ENCODE measurements around the gene PTPN6.

The PTPN6 gene

DNA sequence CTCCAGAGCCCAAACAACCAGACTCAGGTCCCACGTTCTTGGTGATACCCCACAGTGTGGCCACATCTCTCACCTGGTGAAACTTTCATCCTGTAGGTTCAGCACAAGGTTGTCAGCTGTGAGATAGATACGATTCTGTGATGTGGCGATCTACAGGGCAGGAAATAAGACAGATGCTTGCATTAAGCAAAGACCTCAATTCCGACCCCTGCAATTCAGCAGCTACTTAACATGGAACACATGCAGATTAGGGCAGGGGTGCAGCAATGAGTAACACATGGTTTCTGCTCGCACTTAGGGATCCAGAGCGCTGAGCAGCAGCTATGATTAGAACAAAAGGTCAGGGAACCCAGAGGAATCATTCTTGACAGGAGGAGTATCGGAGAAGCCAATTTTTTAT is 15.2 kb downstream of the PTPN6 start:
- DNase-seq (ENCODE audit: low read depth in 1 of 2, low spot score in 1 of 2) = no peak

- no peak for DNase-seq (ENCODE audit: low read depth in 1 of 2, low spot score in 1 of 2)
Measured at GRCh38 chr12:6967651-6968100, 16.5 kb downstream of the PTPN6 start.

- DNase-seq (ENCODE audit: low read depth in 1 of 2, low spot score in 1 of 2) = no peak
Measured at GRCh38 chr12:6968426-6968825, 17.3 kb downstream of the PTPN6 start.

GRCh38 chr12:6970096-6970527 is 19.0 kb downstream of the PTPN6 start:
- DNase-seq (ENCODE audit: low read depth in 1 of 2, low spot score in 1 of 2) = peak in 1 of 2 donors; percentile 11

- no peak for DNase-seq (ENCODE audit: low read depth in 1 of 2, low spot score in 1 of 2)
Measured at GRCh38 chr12:6974180-6974579, 23.0 kb downstream of the PTPN6 start.

DNA sequence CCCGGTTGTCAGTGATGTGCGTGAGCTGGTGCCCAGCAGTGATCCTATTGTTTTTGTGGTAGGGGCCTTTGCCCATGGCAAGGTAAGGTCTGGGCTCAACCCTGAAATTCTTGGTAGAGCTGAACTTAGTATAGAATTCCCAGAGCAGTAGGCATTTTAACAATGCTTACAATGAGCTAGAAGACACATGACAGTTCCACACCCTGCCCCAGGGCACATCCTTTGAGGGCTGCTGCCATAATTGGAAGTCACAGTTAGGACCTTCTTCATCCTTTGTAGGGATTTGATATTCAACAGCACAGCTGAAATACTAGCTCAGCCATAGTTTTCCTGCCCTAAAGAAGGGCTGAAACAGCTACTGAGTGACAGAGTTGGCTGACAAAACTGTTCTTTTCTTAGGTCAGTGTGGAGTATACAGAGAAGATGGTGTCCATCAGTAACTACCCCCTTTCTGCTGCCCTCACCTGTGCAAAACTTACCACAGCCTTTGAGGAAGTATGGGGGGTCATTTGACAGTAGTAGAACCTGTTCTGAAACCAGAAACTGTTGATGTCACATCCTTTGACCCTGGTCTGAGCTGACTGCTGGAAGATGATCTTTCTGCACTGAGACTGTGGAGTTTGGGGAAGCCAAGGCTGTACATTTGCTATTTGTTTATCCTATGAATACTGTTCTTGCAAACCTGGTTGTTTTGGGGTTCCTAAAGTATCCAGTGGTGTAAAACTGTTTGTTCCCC is 24.3 kb downstream of the PTPN6 start:
- no peak for DNase-seq (ENCODE audit: low read depth in 1 of 2, low spot score in 1 of 2)

DNA sequence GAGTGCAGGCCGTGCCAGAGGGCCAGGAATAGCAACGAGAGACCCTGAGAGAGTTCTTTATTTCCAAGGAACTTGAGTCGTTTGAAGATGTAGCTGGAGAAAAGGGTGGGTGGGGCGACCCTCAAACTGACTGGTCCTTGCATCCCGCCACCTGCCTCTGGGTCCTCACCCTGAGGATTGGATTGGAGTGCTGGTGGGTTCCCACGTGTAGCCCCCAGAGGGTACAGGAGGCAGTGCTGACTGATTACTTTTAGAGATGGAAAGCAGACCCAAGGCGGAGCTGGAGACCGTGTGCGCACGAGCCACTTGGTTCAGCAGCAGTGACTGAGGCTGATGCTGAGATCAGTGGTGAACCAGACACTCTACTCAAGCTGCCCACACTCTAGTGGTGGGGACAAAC is 26.5 kb downstream of the PTPN6 start:
- DNase-seq (ENCODE audit: low read depth in 1 of 2, low spot score in 1 of 2) = no peak

- DNase-seq (ENCODE audit: low read depth in 1 of 2, low spot score in 1 of 2) = no peak
Measured at GRCh38 chr12:6978188-6978587, 27.0 kb downstream of the PTPN6 start.

DNA sequence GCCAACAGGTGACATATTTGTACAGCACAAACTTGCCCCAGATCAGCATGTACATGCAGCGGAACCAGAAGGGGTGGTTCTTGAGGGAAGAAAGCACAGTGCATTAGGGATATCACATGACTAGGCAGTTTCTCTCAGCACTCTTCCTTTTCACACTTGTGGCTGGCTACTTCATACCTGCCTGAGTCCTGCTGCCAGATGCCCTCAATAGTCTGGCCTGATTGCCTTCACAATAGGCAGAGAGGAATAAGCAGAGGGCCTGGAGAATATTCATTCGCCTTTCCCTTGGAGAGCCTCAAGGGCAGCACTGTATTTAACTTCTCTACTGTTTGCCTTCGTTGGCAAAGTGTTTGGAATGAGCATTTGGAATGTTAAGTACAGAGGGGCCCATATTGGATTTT is 27.5 kb downstream of the PTPN6 start:
- DNase-seq (ENCODE audit: low read depth in 1 of 2, low spot score in 1 of 2) = no peak

DNA sequence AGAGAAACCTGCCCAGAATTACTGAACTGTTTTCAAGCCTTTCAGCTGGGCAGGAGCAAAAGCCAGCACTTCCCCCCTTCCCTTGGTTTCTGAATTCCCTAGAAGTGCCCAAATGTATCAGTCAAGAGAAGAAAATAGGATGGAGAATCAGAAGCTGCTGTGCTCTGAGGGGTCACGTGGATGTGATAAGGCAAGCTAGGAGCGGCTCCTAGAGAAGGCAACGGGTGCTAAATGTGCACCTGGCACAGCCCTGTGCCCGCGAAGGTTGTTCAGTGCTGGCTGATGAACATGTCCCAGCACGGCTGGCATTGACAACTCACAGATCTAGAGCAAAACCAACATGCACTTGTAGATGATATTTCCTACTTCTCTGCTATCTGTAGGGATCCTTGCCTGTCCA is 27.9 kb downstream of the PTPN6 start:
- no peak for DNase-seq (ENCODE audit: low read depth in 1 of 2, low spot score in 1 of 2)

DNA sequence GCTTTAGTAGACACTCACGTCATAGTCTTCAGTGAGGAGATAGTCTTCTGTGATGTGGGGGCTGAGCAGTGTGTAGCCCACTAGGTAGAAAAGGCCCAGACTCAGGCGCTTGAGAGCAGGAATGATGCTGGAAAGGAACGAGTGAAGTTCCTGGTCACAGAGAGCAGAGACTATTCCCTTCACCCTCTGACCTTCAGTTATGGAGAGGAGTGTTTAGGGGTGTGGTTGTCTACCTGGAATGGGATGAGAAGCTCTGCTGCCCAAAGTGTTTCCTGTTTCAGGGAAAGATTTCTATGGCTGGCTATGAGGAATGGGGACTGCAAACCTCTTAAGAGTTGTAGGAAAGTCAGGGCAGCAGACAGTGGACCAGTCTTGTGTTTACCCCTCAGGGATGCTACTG is 28.3 kb downstream of the PTPN6 start:
- no peak for DNase-seq (ENCODE audit: low read depth in 1 of 2, low spot score in 1 of 2)

DNA sequence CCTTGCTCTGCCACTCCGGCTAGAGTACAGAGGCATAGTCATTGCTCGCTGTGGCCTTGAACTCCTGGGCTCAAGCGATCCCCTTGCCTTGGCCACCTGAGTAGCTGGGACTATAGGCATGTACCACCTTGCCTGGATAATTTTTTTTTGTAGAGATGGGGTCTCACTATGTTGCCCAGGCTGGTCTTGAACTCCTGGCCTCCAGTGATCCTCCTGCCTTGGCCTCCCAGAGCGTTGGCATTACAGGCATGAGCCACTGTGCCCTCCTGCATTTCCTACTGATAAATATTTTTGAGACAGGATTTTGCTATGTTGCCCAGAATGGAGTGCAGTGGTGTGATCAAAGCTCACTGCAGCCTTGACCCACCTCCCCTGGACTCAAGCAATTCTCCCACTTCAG is 28.9 kb downstream of the PTPN6 start:
- no peak for DNase-seq (ENCODE audit: low read depth in 1 of 2, low spot score in 1 of 2)

DNA sequence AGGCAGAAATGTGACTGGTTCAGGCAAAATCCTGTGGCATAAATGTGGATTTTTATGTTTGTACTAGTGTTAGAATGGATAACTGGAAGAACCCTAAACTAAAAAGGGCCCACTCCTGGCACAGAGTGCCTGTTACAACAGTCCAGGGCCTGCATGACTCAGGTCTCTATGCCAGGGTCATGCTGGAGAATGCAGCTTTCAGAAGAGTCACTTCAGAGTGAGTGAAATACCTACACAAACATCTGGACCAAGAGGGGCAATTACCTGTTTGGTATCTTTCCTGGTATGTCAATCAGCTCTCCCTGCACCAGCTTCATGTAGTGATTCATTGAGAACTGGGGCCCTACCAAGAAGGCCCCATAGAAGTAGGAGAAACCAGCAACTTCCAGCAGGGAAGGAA is 29.6 kb downstream of the PTPN6 start:
- no peak for DNase-seq (ENCODE audit: low read depth in 1 of 2, low spot score in 1 of 2)

GRCh38 chr12:6981152-6982052 is 30.2 kb downstream of the PTPN6 start:
- DNase-seq (ENCODE audit: low read depth in 1 of 2, low spot score in 1 of 2) = no peak

- no peak for DNase-seq (ENCODE audit: low read depth in 1 of 2, low spot score in 1 of 2)
Measured at GRCh38 chr12:6982532-6982931, 31.4 kb downstream of the PTPN6 start.

DNA sequence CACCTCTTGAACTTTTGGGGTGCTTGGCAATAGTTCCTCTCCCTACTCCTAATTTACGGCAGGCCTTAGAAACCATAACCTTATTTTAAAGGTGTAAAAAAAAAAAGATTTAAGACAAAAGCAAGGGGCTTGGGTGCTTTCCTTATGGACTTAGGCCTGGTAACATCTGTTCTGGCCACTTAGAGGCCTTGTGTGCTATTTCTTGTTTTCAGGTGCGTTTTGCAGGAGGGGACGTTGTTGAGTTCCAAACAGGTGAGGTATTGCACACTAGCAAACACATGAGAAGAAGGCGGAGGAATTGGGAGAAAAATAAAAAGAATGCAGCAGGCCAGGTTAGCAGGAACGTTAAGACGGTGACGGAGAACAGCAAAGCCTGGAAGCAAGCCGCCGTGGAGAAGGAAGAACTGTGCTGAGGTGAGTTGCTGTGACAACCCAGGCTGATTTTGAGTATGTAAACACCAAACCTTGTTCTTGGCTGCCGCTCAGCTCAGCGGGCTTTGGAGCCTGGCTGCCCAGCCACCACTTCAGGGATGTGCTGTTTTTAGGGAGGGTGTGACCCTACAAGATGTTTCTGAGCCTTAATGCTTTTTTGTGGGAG is 36.9 kb downstream of the PTPN6 start:
- DNase-seq (ENCODE audit: low read depth in 1 of 2, low spot score in 1 of 2) = no peak

- DNase-seq (ENCODE audit: low read depth in 1 of 2, low spot score in 1 of 2) = no peak
Measured at GRCh38 chr12:6996040-6996441, 44.9 kb downstream of the PTPN6 start.

DNA sequence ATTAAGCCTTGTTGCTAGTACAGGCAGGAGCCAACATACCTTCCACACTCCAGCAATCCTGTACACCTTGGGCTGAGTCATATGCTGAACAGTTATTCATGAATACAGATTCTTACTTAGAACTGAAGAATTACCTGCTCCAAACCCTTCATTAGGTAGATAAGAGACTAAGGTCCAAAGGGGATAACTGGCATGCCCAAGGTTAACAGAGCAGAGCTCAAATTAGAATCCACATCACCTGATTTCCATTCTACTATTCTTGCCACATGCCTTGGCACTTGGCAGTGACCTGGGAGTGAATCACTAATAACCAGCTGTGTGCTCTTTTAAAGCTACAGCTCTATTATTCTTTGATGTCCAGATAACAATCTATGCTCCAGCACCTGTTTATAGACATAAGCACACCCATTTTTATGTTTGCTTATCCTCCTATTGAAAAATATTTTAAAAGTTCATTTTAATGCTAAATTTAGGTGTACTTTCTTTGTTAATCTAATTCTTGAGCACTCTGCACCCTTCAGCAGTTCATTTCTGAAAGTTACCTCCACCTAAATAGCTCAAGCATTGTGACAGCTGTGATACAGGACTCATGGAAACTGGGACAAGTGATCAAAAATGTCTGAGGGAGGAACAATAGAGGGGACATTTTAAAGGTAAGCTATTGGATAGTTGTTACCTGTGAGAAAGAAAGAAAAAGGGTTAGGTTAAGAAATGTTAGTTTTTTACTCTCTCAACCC is 47.7 kb downstream of the PTPN6 start:
- DNase-seq (ENCODE audit: low read depth in 1 of 2, low spot score in 1 of 2) = no peak

GRCh38 chr12:7001921-7002591 is 50.9 kb downstream of the PTPN6 start:
- no peak for DNase-seq (ENCODE audit: low read depth in 1 of 2, low spot score in 1 of 2)

DNA sequence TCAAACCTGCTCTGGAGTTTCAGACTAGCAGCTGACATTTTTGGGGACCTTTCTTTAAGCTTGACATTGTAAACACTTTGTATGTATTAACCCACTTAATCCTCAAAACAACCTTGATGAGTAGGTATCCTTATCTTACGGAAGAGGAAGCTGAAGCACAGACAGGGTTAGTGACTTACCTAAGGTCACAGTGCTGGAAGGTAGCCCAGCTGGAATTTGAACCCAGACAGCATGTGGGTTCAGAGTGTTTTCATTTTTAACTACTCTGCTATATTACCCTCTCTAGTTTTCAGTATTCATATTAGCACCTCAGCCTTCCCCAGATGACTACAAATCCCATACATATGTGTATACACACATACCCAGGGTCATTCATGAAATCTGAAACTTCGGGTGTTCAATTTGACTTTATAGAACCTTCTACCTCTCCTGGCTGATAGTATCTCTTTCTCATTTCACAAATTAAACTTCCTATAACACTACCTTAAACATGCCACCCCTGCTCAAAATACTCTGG is 53.2 kb downstream of the PTPN6 start:
- DNase-seq (ENCODE audit: low read depth in 1 of 2, low spot score in 1 of 2) = no peak
